Sigmoid colon (tissue), 7 donors: ENCODE measurements around the gene LCP2. TPM values are rescaled to one million over a fixed set of nuclear protein-coding genes. Genes with fewer than 3 reads are reported as not detected.

Experiments used
- DNase-seq: peaks from one replicate; pipeline ENCODE4 v3.0.0-alpha.2; 2019
- H3K27ac ChIP-seq, 4 donors: fragments of 200-600 bp; sonication (generic); one replicate each; pipeline ENCODE4 v1.5.1; 2016 to 2019; ENCODE audit warnings: mild to moderate bottlenecking in 1 of 4
- H3K27me3 ChIP-seq, 3 donors: fragments of 200-600 bp; sonication (generic); one replicate each; pipeline ENCODE4 v1.5.1; 2019; ENCODE audit warnings: mild to moderate bottlenecking in 1 of 3
- H3K36me3 ChIP-seq, 4 donors: fragments of 200-600 bp; sonication (generic); one replicate each; pipeline ENCODE4 v1.5.1; 2016 to 2019
- H3K4me1 ChIP-seq, 4 donors: fragments of 200-600 bp; sonication (generic); one replicate each; pipeline ENCODE4 v1.5.1; 2017 to 2019
- H3K4me3 ChIP-seq, 4 donors: fragments of 200-600 bp; sonication (generic); one replicate each; pipeline ENCODE4 v1.5.1; 2017 to 2019; ENCODE audit warnings: mild to moderate bottlenecking in 2 of 4, moderate library complexity in 1 of 4
- H3K9me3 ChIP-seq, 4 donors: fragments of 200-600 bp in 3 of 4; sonication (generic) in 3 of 4; one replicate each; pipeline versions ENCODE4 v1.5.1 to v1.6.1; 2013 to 2019
- CTCF ChIP-seq, 4 experiments: fragments of 450-650 bp in 3 of 4; fragments of 200-600 bp in 1 of 4; IDR thresholded peaks; one replicate each; pipeline ENCODE4 v1.5.1; 2016 to 2019; ENCODE audit warnings: antibody characterized with exemption in 4 of 4, mild to moderate bottlenecking in 3 of 4, moderate library complexity in 2 of 4
- EP300 ChIP-seq, 4 donors: sonication (generic); formaldehyde crosslinking; IDR thresholded peaks; one replicate each; pipeline ENCODE4 v1.6.1; 2017; ENCODE audit warnings: antibody characterized with exemption in 4 of 4
- POLR2A ChIP-seq, 2 donors: fragments of 450-650 bp; IDR thresholded peaks; one replicate each; pipeline ENCODE4 v1.6.1; 2016; ENCODE audit warnings: antibody characterized with exemption in 2 of 2, mild to moderate bottlenecking in 2 of 2, moderate library complexity in 2 of 2
- POLR2AphosphoS5 ChIP-seq, 4 donors: sonication (generic); formaldehyde crosslinking; IDR thresholded peaks; one replicate each; pipeline ENCODE4 v1.6.1; 2017; ENCODE audit warnings: antibody characterized with exemption in 4 of 4
- WGBS, 2 donors: extraction: QIAGEN DNeasy Blood & Tissue Kit; methylation state at CpG; one replicate each; pipeline ENCODE4 v1.1.7; 2013; 5-methylcytosine and 5-hydroxymethylcytosine counted together
- intact Hi-C: fragments of 100-400 bp; cut with DNase I; formaldehyde crosslinking; loops from one replicate; pipeline ENCODE4 v1.15.1; 2023
- polyA plus RNA-seq, 3 donors: library from polyadenylated mRNA; stranded (reverse); fragments of 200-250 nt; gene quantifications; one replicate each; pipeline ENCODE4 v1.2.3, GENCODE V29; 2013
- total RNA-seq, 4 donors: library from RNA; depleted of rRNA; stranded (reverse); fragments of >200 nt; gene quantifications; one replicate each; pipeline ENCODE4 v1.1.0, GENCODE V29; 2016
- donor health status: healthy with polysubstance abuse.
- donor health status: Bipolar disorder and iron deficiency.
- donor health status: healthy.

LCP2 gene
- total and polyA plus RNA-seq, 7 donors: 5.4 to 22.3 (median 12.2) TPM

- H3K36me3 ChIP-seq: no peaks in the 10 kb centered on the region
- DNase-seq: no peak
- 14 to 58% methylated on average over 1 of the region's 1 CpG for WGBS, 2 donors
- TF ChIP-seq POLR2A (IDR thresholded peaks at IDR 0.05) (no peak), EP300 (IDR thresholded peaks at IDR 0.05) (no peak), POLR2AphosphoS5 (IDR thresholded peaks at IDR 0.05) (no peak), CTCF (IDR thresholded peaks at IDR 0.05) (no peak)
- no peaks in the 10 kb centered on the region for H3K9me3 ChIP-seq
- intact Hi-C loops: no loop called here
- H3K27me3 ChIP-seq: no peaks in the 10 kb centered on the region
- H3K4me3 ChIP-seq: no peak overlapping the region
- no peaks in the 10 kb centered on the region for H3K4me1 ChIP-seq
- H3K27ac ChIP-seq: peak overlapping the region in 1 of 4 donors; percentile 72
Observed at GRCh38 chr5:170238456-170239196, 59.0 kb downstream of the LCP2 start.

- Histone ChIP-seq H3K27me3 (no peaks in the 10 kb centered on the region), H3K4me3 (no peak overlapping the region), H3K4me1 (no peaks in the 10 kb centered on the region), H3K9me3 (no peaks in the 10 kb centered on the region), H3K36me3 (no peaks in the 10 kb centered on the region), H3K27ac (no peak overlapping the region)
- TF ChIP-seq POLR2AphosphoS5 (IDR thresholded peaks at IDR 0.05) (no peak), EP300 (IDR thresholded peaks at IDR 0.05) (no peak), CTCF (IDR thresholded peaks at IDR 0.05) (no peak), POLR2A (IDR thresholded peaks at IDR 0.05) (no peak)
- intact Hi-C loops: no loop called here
- 48 to 80% methylated on average over 3 of the region's 3 CpGs for WGBS, 2 donors
- no peak for DNase-seq
Observed at GRCh38 chr5:170235876-170236864, 61.4 kb downstream of the LCP2 start.

GRCh38 chr5:170233358-170233892 lies 64.2 kb downstream of the LCP2 start:
- no peak overlapping the region for H3K4me3 ChIP-seq

GRCh38 chr5:170232786-170233185 lies 64.8 kb downstream of the LCP2 start, which contains the start of gene C5orf58:
Gene C5orf58, plus strand, starts transcription at chr5:170232985. Its CDS starts 1,992 bp downstream, at chr5:170234977.
- intact Hi-C loops: no loop called here
- peaks cover 0 to 12% (median 3%) of the 10 kb centered on the region in 4 donors for H3K4me1 ChIP-seq
- no peak for DNase-seq
- no peak within 1 kb of the TSS for H3K4me3 ChIP-seq
- 90 to 96% methylated on average over 27 of the region's 27 CpGs for WGBS, 2 donors
- H3K36me3 ChIP-seq: no peaks in the 10 kb centered on the region
- TF ChIP-seq POLR2AphosphoS5 (IDR thresholded peaks at IDR 0.05): no peak
- no peak for TF ChIP-seq EP300 (IDR thresholded peaks at IDR 0.05)
- TF ChIP-seq CTCF (IDR thresholded peaks at IDR 0.05): no peak
- TF ChIP-seq POLR2A (IDR thresholded peaks at IDR 0.05): no peak
- H3K27me3 ChIP-seq: no peaks in the 10 kb centered on the region
- H3K9me3 ChIP-seq: no peaks in the 10 kb centered on the region
- H3K27ac ChIP-seq: no peak within 1 kb of the TSS

More at GRCh38 chr5:170233358-170233892, 64.2 kb downstream of the LCP2 start:
- no peaks in the 10 kb centered on the region for H3K27me3 ChIP-seq
- no peak overlapping the region for H3K27ac ChIP-seq
- TF ChIP-seq EP300 (IDR thresholded peaks at IDR 0.05): no peak
- no peak for TF ChIP-seq CTCF (IDR thresholded peaks at IDR 0.05)
- TF ChIP-seq POLR2A (IDR thresholded peaks at IDR 0.05): no peak
- TF ChIP-seq POLR2AphosphoS5 (IDR thresholded peaks at IDR 0.05): no peak
- no peaks in the 10 kb centered on the region for H3K9me3 ChIP-seq
- no peaks in the 10 kb centered on the region for H3K36me3 ChIP-seq
- peaks cover 0 to 12% (median 3%) of the 10 kb centered on the region in 4 donors for H3K4me1 ChIP-seq
- intact Hi-C loops: no loop called here
- no peak for DNase-seq
- WGBS, 2 donors: 90 to 94% methylated on average over 18 of the region's 18 CpGs
